Gastrocnemius medialis (tissue), 4 donors: Measurements from ENCODE around the gene CD28. TPM values are rescaled to one million over a fixed set of nuclear protein-coding genes. Genes with fewer than 3 reads are reported as not detected.

ENCODE experiments used
- ATAC-seq, 2 donors: fragments of 150-250 bp; one replicate each; pipeline ENCODE4 v1.9.1; 2016
- DNase-seq, 2 donors: peaks; one replicate each; pipeline ENCODE4 v3.0.0-alpha.2; 2019
- H3K27ac ChIP-seq, 4 donors: fragments of 200-600 bp; sonication (generic); 1 replicate in 1 of 4; 2 replicates in 3 of 4; pipeline ENCODE4 v1.5.1; 2016 to 2018; ENCODE audit warnings: mild to moderate bottlenecking in 2 of 4, moderate library complexity in 1 of 4
- H3K27me3 ChIP-seq, 3 donors: fragments of 200-600 bp; sonication (generic) in 2 of 3; 1 replicate in 1 of 3; 2 replicates in 2 of 3; pipeline versions ENCODE4 v1.5.1 to v1.6.0; 2016 to 2019; ENCODE audit warnings: mild to moderate bottlenecking in 1 of 3, moderate library complexity in 1 of 3
- H3K36me3 ChIP-seq, 2 donors: fragments of 200-600 bp; sonication (generic) in 1 of 2; one replicate each; pipeline ENCODE4 v1.5.1; 2017 to 2018
- H3K4me1 ChIP-seq, 2 donors: fragments of 200-600 bp; sonication (generic) in 1 of 2; one replicate each; pipeline ENCODE4 v1.5.1; 2016 to 2017; ENCODE audit warnings: mild to moderate bottlenecking in 2 of 2
- H3K4me3 ChIP-seq, 4 donors: fragments of 200-600 bp; sonication (generic) in 3 of 4; 1 replicate in 1 of 4; 2 replicates in 3 of 4; pipeline ENCODE4 v1.5.1; 2016 to 2019; ENCODE audit warnings: mild to moderate bottlenecking in 2 of 4
- H3K9me3 ChIP-seq, 3 donors: fragments of 200-600 bp; sonication (generic) in 2 of 3; 1 replicate in 1 of 3; 2 replicates in 2 of 3; pipeline ENCODE4 v1.5.1; 2016 to 2019
- CTCF ChIP-seq, 5 experiments: fragments of 450-650 bp in 3 of 5; fragments of 200-600 bp in 2 of 5; sonication (generic) in 2 of 5; IDR thresholded peaks in 4 of 5; conservative IDR thresholded peaks in 1 of 5; 1 replicate in 4 of 5; 2 replicates in 1 of 5; pipeline ENCODE4 v1.5.1; 2016 to 2019; ENCODE audit warnings: antibody characterized with exemption in 5 of 5, mild to moderate bottlenecking in 3 of 5, moderate library complexity in 3 of 5
- POLR2A ChIP-seq, 2 donors: fragments of 450-650 bp; IDR thresholded peaks; one replicate each; pipeline ENCODE4 v1.6.1; 2017; ENCODE audit warnings: antibody characterized with exemption in 2 of 2, mild to moderate bottlenecking in 2 of 2, moderate library complexity in 2 of 2
- in situ Hi-C, 4 donors: fragments of 200-750 bp; cut with MboI; loops; one replicate each; pipeline versions ENCODE4 v1.15.0 to v1.8.0; 2017; ENCODE audit warnings: low sequenced_read_pairs in 4 of 4
- intact Hi-C: fragments of 100-400 bp; cut with DNase I; formaldehyde crosslinking; loops from one replicate; pipeline ENCODE4 v1.15.1; 2023; ENCODE audit warnings: low total_unique reads
- total RNA-seq, 4 donors: library from RNA; depleted of rRNA; stranded (reverse); fragments of >200 nt; gene quantifications; one replicate each; pipeline versions ENCODE4 v1.1.0 to v1.2.3, GENCODE V29; 2016

CD28 gene
- total RNA-seq, 4 donors from 2014 or later: 0.07 to 0.31 (median 0.09) TPM; not detected in 1

GRCh38 chr2:203739351-203739750 is 32.9 kb downstream of the CD28 start:
- DNase-seq (no peak), ATAC-seq (no peak)
- no peaks in the 10 kb centered on the region for H3K36me3 ChIP-seq
- no peaks in the 10 kb centered on the region for H3K27me3 ChIP-seq
- intact Hi-C loops (no loop called here), in situ Hi-C loops (no loop called here)
- no peaks in the 10 kb centered on the region for H3K9me3 ChIP-seq
- no peak overlapping the region for H3K27ac ChIP-seq
- no peak overlapping the region for H3K4me3 ChIP-seq
- TF ChIP-seq POLR2A (IDR thresholded peaks at IDR 0.05) (no peak), CTCF (IDR thresholded peaks at IDR 0.05 in 4 of 5, conservative IDR thresholded peaks at IDR 0.05 in 1 of 5) (no peak)
- H3K4me1 ChIP-seq: peaks cover 3 to 14% of the 10 kb centered on the region in 2 donors

- intact Hi-C loops: loop anchor here (5.0 kb wide), 2 partner anchors 59 to 76 kb away; no protein-coding TSS in a partner anchor
- in situ Hi-C loops: no loop called here
- no peak for DNase-seq
- no peak overlapping the region for H3K4me3 ChIP-seq
- H3K36me3 ChIP-seq: no peaks in the 10 kb centered on the region
- no peak for ATAC-seq
- peaks cover 3 to 16% of the 10 kb centered on the region in 2 donors for H3K4me1 ChIP-seq
- TF ChIP-seq POLR2A (IDR thresholded peaks at IDR 0.05): no peak
- no peak for TF ChIP-seq CTCF (IDR thresholded peaks at IDR 0.05 in 4 of 5, conservative IDR thresholded peaks at IDR 0.05 in 1 of 5)
- H3K27me3 ChIP-seq: no peaks in the 10 kb centered on the region
- H3K9me3 ChIP-seq: no peaks in the 10 kb centered on the region
- H3K27ac ChIP-seq: peak overlapping the region in 2 of 4 donors; percentile 20 to 38
Measured at GRCh38 chr2:203740871-203741281, 34.4 kb downstream of the CD28 start.

- H3K36me3 ChIP-seq: no peaks in the 10 kb centered on the region
- no peaks in the 10 kb centered on the region for H3K27me3 ChIP-seq
- intact Hi-C loops: loop anchor here (5.0 kb wide), 2 partner anchors 59 to 76 kb away; no protein-coding TSS in a partner anchor
- peak overlapping the region in 2 of 4 donors; percentile 5 to 20 for H3K27ac ChIP-seq
- TF ChIP-seq CTCF (IDR thresholded peaks at IDR 0.05 in 4 of 5, conservative IDR thresholded peaks at IDR 0.05 in 1 of 5) (no peak), POLR2A (IDR thresholded peaks at IDR 0.05) (no peak)
- in situ Hi-C loops: no loop called here
- H3K9me3 ChIP-seq: no peaks in the 10 kb centered on the region
- peaks cover 3 to 16% of the 10 kb centered on the region in 2 donors for H3K4me1 ChIP-seq
- no peak overlapping the region for H3K4me3 ChIP-seq
- DNase-seq (no peak), ATAC-seq (no peak)
Measured at GRCh38 chr2:203741566-203741965, 35.1 kb downstream of the CD28 start.

- TF ChIP-seq CTCF (IDR thresholded peaks at IDR 0.05 in 4 of 5, conservative IDR thresholded peaks at IDR 0.05 in 1 of 5): no peak
- Histone ChIP-seq H3K9me3 (no peaks in the 10 kb centered on the region), H3K4me3 (no peak overlapping the region), H3K36me3 (no peaks in the 10 kb centered on the region), H3K4me1 (peaks cover 3 to 16% of the 10 kb centered on the region in 2 donors), H3K27ac (peak overlapping the region; percentile 40 to 75 (median 66)), H3K27me3 (no peaks in the 10 kb centered on the region)
- ATAC-seq: peak; percentile 96 to 97
- in situ Hi-C loops (no loop called here), intact Hi-C loops (loop anchor here (5.0 kb wide), 2 partner anchors 61 to 74 kb away; no protein-coding TSS in a partner anchor)
- peak; percentile 64 to 79 for DNase-seq
Measured at GRCh38 chr2:203743441-203743981, 37.1 kb downstream of the CD28 start.
